HG03342 (cell line): ENCODE data around the gene TIGIT.

Experiments
- ATAC-seq: cut with Tn5 transposase; IDR thresholded peaks from one replicate; pipeline ENCODE4 v1.9.1; 2021; ENCODE audit warnings: mild to moderate bottlenecking, moderate library complexity; ENCODE audit not compliant: unreplicated experiment

The TIGIT gene

GRCh38 chr3:114308830-114309229 is 15.0 kb downstream of the TIGIT start:
- peak; percentile 73 for ATAC-seq

GRCh38 chr3:114310695-114311094 is 16.9 kb downstream of the TIGIT start:
- no peak for ATAC-seq

- no peak for ATAC-seq
Measured at GRCh38 chr3:114313426-114313825, 19.6 kb downstream of the TIGIT start.

- no peak for ATAC-seq
Measured at GRCh38 chr3:114314282-114314681, 20.5 kb downstream of the TIGIT start.

- no peak for ATAC-seq
Measured at GRCh38 chr3:114318295-114318694, 24.5 kb downstream of the TIGIT start.

GRCh38 chr3:114319453-114319852 is 25.6 kb downstream of the TIGIT start:
- no peak for ATAC-seq

GRCh38 chr3:114320246-114320645 is 26.4 kb downstream of the TIGIT start:
- ATAC-seq = no peak

- ATAC-seq = no peak
Measured at GRCh38 chr3:114323546-114324254, 29.9 kb downstream of the TIGIT start.

GRCh38 chr3:114327665-114328064 is 33.8 kb downstream of the TIGIT start:
- no peak for ATAC-seq

- ATAC-seq = no peak
Measured at GRCh38 chr3:114328345-114328744, 34.5 kb downstream of the TIGIT start.

GRCh38 chr3:114329823-114330222 is 36.0 kb downstream of the TIGIT start:
- no peak for ATAC-seq

- no peak for ATAC-seq
Measured at GRCh38 chr3:114331007-114331406, 37.2 kb downstream of the TIGIT start.

GRCh38 chr3:114331710-114332109 is 37.9 kb downstream of the TIGIT start:
- ATAC-seq = no peak

GRCh38 chr3:114332342-114333179 is 38.7 kb downstream of the TIGIT start:
- ATAC-seq = no peak

- ATAC-seq = no peak
Measured at GRCh38 chr3:114333180-114333922, 39.5 kb downstream of the TIGIT start.

- ATAC-seq = no peak
Measured at GRCh38 chr3:114333923-114334240, 40.1 kb downstream of the TIGIT start.

GRCh38 chr3:114336122-114336697 is 42.4 kb downstream of the TIGIT start:
- ATAC-seq = no peak

GRCh38 chr3:114336857-114337256 is 43.0 kb downstream of the TIGIT start:
- ATAC-seq = no peak

GRCh38 chr3:114338651-114339357 is 45.0 kb downstream of the TIGIT start:
- no peak for ATAC-seq

GRCh38 chr3:114344492-114344891 is 50.7 kb downstream of the TIGIT start:
- no peak for ATAC-seq

GRCh38 chr3:114350271-114350670 is 56.4 kb downstream of the TIGIT start:
- ATAC-seq = no peak
